HEK293 (cell line): ENCODE results near the gene NSL1.
A peak's percentile ranks its signal among the peaks of the same experiment; 100 is the strongest.

Experiments
- HOXD13 ChIP-seq: sonication (generic); formaldehyde crosslinking; IDR thresholded peaks from 2 replicates; pipeline ENCODE4 v1.8.0; 2022; ENCODE audit warnings: missing genetic modification reagents, borderline replicate concordance
- KLF8 ChIP-seq: fragments of 450-650 bp; formaldehyde crosslinking; IDR thresholded peaks from 2 replicates; pipeline ENCODE4 v1.5.1; 2016; ENCODE audit warnings: missing biosample characterization, missing genetic modification characterization
- PRDM4 ChIP-seq: fragments of 450-650 bp; formaldehyde crosslinking; IDR thresholded peaks from 2 replicates; pipeline ENCODE4 v1.5.1; 2017; ENCODE audit warnings: missing biosample characterization, missing genetic modification characterization
- SCRT2 ChIP-seq: fragments of 450-650 bp; formaldehyde crosslinking; IDR thresholded peaks from 2 replicates; pipeline ENCODE4 v1.5.1; 2016; ENCODE audit warnings: missing biosample characterization, missing genetic modification characterization
- ZBTB17 ChIP-seq: fragments of 450-650 bp; formaldehyde crosslinking; IDR thresholded peaks from 2 replicates; pipeline ENCODE4 v1.5.1; 2016; ENCODE audit warnings: missing biosample characterization, missing genetic modification characterization
- ZFP41 ChIP-seq: fragments of 450-650 bp; formaldehyde crosslinking; IDR thresholded peaks from 2 replicates; pipeline ENCODE4 v1.5.1; 2016; ENCODE audit warnings: missing biosample characterization, missing genetic modification characterization, borderline replicate concordance
- ZFP69B ChIP-seq: fragments of 450-650 bp; formaldehyde crosslinking; IDR thresholded peaks from 2 replicates; pipeline ENCODE4 v1.5.1; 2016; ENCODE audit warnings: missing biosample characterization, missing genetic modification characterization
- ZNF114 ChIP-seq: fragments of 450-650 bp; formaldehyde crosslinking; IDR thresholded peaks from 2 replicates; pipeline ENCODE4 v1.5.0; 2017; ENCODE audit warnings: missing biosample characterization, missing genetic modification characterization
- ZNF132 ChIP-seq: fragments of 450-650 bp; formaldehyde crosslinking; IDR thresholded peaks from 2 replicates; pipeline ENCODE4 v1.5.1; 2017; ENCODE audit warnings: missing biosample characterization, missing genetic modification characterization, borderline replicate concordance
- ZNF140 ChIP-seq: fragments of 450-650 bp; formaldehyde crosslinking; IDR thresholded peaks from 2 replicates; pipeline ENCODE4 v1.5.1; 2016; ENCODE audit warnings: missing biosample characterization, missing genetic modification characterization
- ZNF202 ChIP-seq: fragments of 450-650 bp; formaldehyde crosslinking; IDR thresholded peaks from 2 replicates; pipeline ENCODE4 v1.5.1; 2016; ENCODE audit warnings: missing biosample characterization, missing genetic modification characterization, borderline replicate concordance
- ZNF211 ChIP-seq: fragments of 450-650 bp; formaldehyde crosslinking; IDR thresholded peaks from 2 replicates; pipeline ENCODE4 v1.5.1; 2016; ENCODE audit warnings: low read depth, missing biosample characterization, missing genetic modification characterization
- ZNF23 ChIP-seq: fragments of 450-650 bp; formaldehyde crosslinking; IDR thresholded peaks from 2 replicates; pipeline ENCODE4 v1.5.1; 2016; ENCODE audit warnings: missing biosample characterization, missing genetic modification characterization, borderline replicate concordance
- ZNF26 ChIP-seq: fragments of 450-650 bp; formaldehyde crosslinking; IDR thresholded peaks from 2 replicates; pipeline ENCODE4 v1.5.1; 2016; ENCODE audit warnings: missing biosample characterization, missing genetic modification characterization
- ZNF266 ChIP-seq: fragments of 450-650 bp; formaldehyde crosslinking; IDR thresholded peaks from 2 replicates; pipeline ENCODE4 v1.5.1; 2016; ENCODE audit warnings: missing biosample characterization, missing genetic modification characterization, low read depth
- ZNF302 ChIP-seq: fragments of 450-650 bp; formaldehyde crosslinking; IDR thresholded peaks from 2 replicates; pipeline ENCODE4 v1.5.1; 2016; ENCODE audit warnings: missing biosample characterization, missing genetic modification characterization, low read depth
- ZNF416 ChIP-seq: fragments of 450-650 bp; formaldehyde crosslinking; IDR thresholded peaks from 2 replicates; pipeline ENCODE4 v1.5.1; 2016; ENCODE audit warnings: missing biosample characterization, missing genetic modification characterization
- ZNF48 ChIP-seq: fragments of 450-650 bp; formaldehyde crosslinking; IDR thresholded peaks from 2 replicates; pipeline ENCODE4 v1.5.1; 2016; ENCODE audit warnings: missing biosample characterization, missing genetic modification characterization
- ZNF501 ChIP-seq: fragments of 450-650 bp; formaldehyde crosslinking; IDR thresholded peaks from 2 replicates; pipeline ENCODE4 v1.5.1; 2016; ENCODE audit warnings: missing biosample characterization, missing genetic modification characterization
- ZNF529 ChIP-seq: fragments of 450-650 bp; formaldehyde crosslinking; IDR thresholded peaks from 2 replicates; pipeline ENCODE4 v1.5.1; 2017; ENCODE audit warnings: missing genetic modification characterization, missing biosample characterization; ENCODE audit not compliant: insufficient replicate concordance
- ZNF544 ChIP-seq: fragments of 450-650 bp; formaldehyde crosslinking; IDR thresholded peaks from 2 replicates; pipeline ENCODE4 v1.5.0; 2017; ENCODE audit warnings: missing biosample characterization, missing genetic modification characterization
- ZNF549 ChIP-seq: fragments of 450-650 bp; IDR thresholded peaks from 2 replicates; pipeline ENCODE4 v1.5.1; 2018; ENCODE audit warnings: missing biosample characterization, missing genetic modification characterization, mild to moderate bottlenecking, inconsistent platforms, moderate library complexity
- ZNF560 ChIP-seq: fragments of 450-650 bp; formaldehyde crosslinking; IDR thresholded peaks from 2 replicates; pipeline ENCODE4 v1.5.1; 2017; ENCODE audit warnings: missing biosample characterization, missing genetic modification characterization, borderline replicate concordance
- ZNF596 ChIP-seq: fragments of 450-650 bp; IDR thresholded peaks from 2 replicates; pipeline ENCODE4 v1.5.0; 2018; ENCODE audit warnings: missing biosample characterization, mild to moderate bottlenecking, missing genetic modification characterization, moderate library complexity
- ZNF624 ChIP-seq: fragments of 450-650 bp; formaldehyde crosslinking; IDR thresholded peaks from 2 replicates; pipeline ENCODE4 v1.5.1; 2017; ENCODE audit warnings: missing biosample characterization, missing genetic modification characterization
- ZNF654 ChIP-seq: fragments of 450-650 bp; formaldehyde crosslinking; IDR thresholded peaks from 2 replicates; pipeline ENCODE4 v1.5.1; 2016; ENCODE audit warnings: low read depth, missing biosample characterization, missing genetic modification characterization
- ZNF670 ChIP-seq: fragments of 450-650 bp; formaldehyde crosslinking; IDR thresholded peaks from 2 replicates; pipeline ENCODE4 v1.5.1; 2016; ENCODE audit warnings: missing biosample characterization, missing genetic modification characterization, low read depth
- ZNF76 ChIP-seq: fragments of 450-650 bp; formaldehyde crosslinking; IDR thresholded peaks from 2 replicates; pipeline ENCODE4; 2016; ENCODE audit warnings: low read depth, missing biosample characterization, missing genetic modification characterization, borderline replicate concordance
- ZNF777 ChIP-seq: fragments of 450-650 bp; formaldehyde crosslinking; IDR thresholded peaks from 2 replicates; pipeline ENCODE4 v1.5.1; 2017; ENCODE audit warnings: missing biosample characterization, missing genetic modification characterization, borderline replicate concordance
- ZNF843 ChIP-seq: fragments of 450-650 bp; formaldehyde crosslinking; IDR thresholded peaks from 2 replicates; pipeline ENCODE4 v1.5.1; 2016; ENCODE audit warnings: missing biosample characterization, missing genetic modification characterization
- TF ChIP-seq, protein P1 (sequence below): fragments of 450-650 bp; formaldehyde crosslinking; optimal IDR thresholded peaks from 2 replicates; pipeline ENCODE3; 2016; ENCODE audit warnings: missing biosample characterization, mild to moderate bottlenecking, missing genetic modification characterization
- TF ChIP-seq, protein P2 (sequence below): sonication (generic); formaldehyde crosslinking; IDR thresholded peaks from 2 replicates; pipeline ENCODE4 v1.8.1; 2022; ENCODE audit warnings: mild to moderate bottlenecking, moderate library complexity, missing genetic modification reagents
- TF ChIP-seq, protein P3 (sequence below): fragments of 450-650 bp; formaldehyde crosslinking; IDR thresholded peaks from 2 replicates; pipeline ENCODE4 v1.5.1; 2017; ENCODE audit warnings: missing biosample characterization, missing genetic modification characterization

NSL1 gene

GRCh38 chr1:212700892-212701819, 90.4 kb downstream of the NSL1 start (continued):
- TF ChIP-seq, protein P1, sequence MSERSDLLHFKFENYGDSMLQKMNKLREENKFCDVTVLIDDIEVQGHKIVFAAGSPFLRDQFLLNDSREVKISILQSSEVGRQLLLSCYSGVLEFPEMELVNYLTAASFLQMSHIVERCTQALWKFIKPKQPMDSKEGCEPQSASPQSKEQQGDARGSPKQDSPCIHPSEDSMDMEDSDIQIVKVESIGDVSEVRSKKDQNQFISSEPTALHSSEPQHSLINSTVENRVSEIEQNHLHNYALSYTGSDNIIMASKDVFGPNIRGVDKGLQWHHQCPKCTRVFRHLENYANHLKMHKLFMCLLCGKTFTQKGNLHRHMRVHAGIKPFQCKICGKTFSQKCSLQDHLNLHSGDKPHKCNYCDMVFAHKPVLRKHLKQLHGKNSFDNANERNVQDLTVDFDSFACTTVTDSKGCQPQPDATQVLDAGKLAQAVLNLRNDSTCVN = no peak
- no peak for TF ChIP-seq ZNF202 (tag by site-specific recombination)
- no peak for TF ChIP-seq ZNF23 (tag by site-specific recombination)
- TF ChIP-seq, protein P2, sequence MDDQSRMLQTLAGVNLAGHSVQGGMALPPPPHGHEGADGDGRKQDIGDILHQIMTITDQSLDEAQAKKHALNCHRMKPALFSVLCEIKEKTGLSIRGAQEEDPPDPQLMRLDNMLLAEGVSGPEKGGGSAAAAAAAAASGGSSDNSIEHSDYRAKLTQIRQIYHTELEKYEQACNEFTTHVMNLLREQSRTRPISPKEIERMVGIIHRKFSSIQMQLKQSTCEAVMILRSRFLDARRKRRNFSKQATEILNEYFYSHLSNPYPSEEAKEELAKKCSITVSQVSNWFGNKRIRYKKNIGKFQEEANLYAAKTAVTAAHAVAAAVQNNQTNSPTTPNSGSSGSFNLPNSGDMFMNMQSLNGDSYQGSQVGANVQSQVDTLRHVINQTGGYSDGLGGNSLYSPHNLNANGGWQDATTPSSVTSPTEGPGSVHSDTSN = no peak
- TF ChIP-seq ZNF529 (tag by site-specific recombination) = no peak
- no peak for TF ChIP-seq ZNF114 (tag by site-specific recombination)
- no peak for TF ChIP-seq ZNF624 (tag by site-specific recombination)
- no peak for TF ChIP-seq ZNF654
- TF ChIP-seq ZNF266 = no peak
- peak; percentile 99 for TF ChIP-seq SCRT2 (tag by site-specific recombination)
- no peak for TF ChIP-seq ZNF140 (tag by site-specific recombination)
- TF ChIP-seq ZNF596 (tag by site-specific recombination) = no peak
- no peak for TF ChIP-seq ZNF416 (tag by site-specific recombination)
- TF ChIP-seq ZNF211 (tag by site-specific recombination) = no peak
- TF ChIP-seq ZNF302 (tag by site-specific recombination) = no peak
- TF ChIP-seq ZNF26 = no peak
- TF ChIP-seq ZFP41 = no peak
- no peak for TF ChIP-seq PRDM4 (tag by site-specific recombination)
- no peak for TF ChIP-seq ZNF76 (tag by site-specific recombination)
- no peak for TF ChIP-seq ZNF48 (tag by site-specific recombination)
- TF ChIP-seq ZNF560 (tag by site-specific recombination) = no peak
- no peak for TF ChIP-seq ZNF670
- TF ChIP-seq ZNF501 = no peak
- no peak for TF ChIP-seq ZNF132 (tag by site-specific recombination)
- peak; percentile 89 for TF ChIP-seq ZBTB17 (tag by site-specific recombination)
- TF ChIP-seq ZNF544 = no peak
- TF ChIP-seq, protein P3, sequence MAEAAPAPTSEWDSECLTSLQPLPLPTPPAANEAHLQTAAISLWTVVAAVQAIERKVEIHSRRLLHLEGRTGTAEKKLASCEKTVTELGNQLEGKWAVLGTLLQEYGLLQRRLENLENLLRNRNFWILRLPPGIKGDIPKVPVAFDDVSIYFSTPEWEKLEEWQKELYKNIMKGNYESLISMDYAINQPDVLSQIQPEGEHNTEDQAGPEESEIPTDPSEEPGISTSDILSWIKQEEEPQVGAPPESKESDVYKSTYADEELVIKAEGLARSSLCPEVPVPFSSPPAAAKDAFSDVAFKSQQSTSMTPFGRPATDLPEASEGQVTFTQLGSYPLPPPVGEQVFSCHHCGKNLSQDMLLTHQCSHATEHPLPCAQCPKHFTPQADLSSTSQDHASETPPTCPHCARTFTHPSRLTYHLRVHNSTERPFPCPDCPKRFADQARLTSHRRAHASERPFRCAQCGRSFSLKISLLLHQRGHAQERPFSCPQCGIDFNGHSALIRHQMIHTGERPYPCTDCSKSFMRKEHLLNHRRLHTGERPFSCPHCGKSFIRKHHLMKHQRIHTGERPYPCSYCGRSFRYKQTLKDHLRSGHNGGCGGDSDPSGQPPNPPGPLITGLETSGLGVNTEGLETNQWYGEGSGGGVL = no peak
- no peak for TF ChIP-seq KLF8 (tag by site-specific recombination)
- no peak for TF ChIP-seq ZNF777 (tag by site-specific recombination)
- no peak for TF ChIP-seq ZNF549 (tag by site-specific recombination)
- peak; percentile 32; the same call in 1 of the 2 replicates for TF ChIP-seq ZNF843 (tag by site-specific recombination)
- no peak for TF ChIP-seq ZFP69B (tag by site-specific recombination)
- TF ChIP-seq HOXD13 (CRISPR knock-in tag) = no peak
